Tibial nerve (tissue), 4 donors: ENCODE results near the gene EMILIN1. TPM values are rescaled to one million over a fixed set of nuclear protein-coding genes. Genes with fewer than 3 reads are reported as not detected.

Source experiments
- DNase-seq, 2 donors: peaks; one replicate each; pipeline ENCODE4 v3.0.0-alpha.2; 2019; ENCODE audit warnings: low spot score in 2 of 2
- H3K27ac ChIP-seq, 4 donors: fragments of 200-600 bp; sonication (generic) in 3 of 4; one replicate each; pipeline ENCODE4 v1.5.1; 2017 to 2019; ENCODE audit warnings: mild to moderate bottlenecking in 1 of 4
- H3K27me3 ChIP-seq, 2 donors: fragments of 200-600 bp; sonication (generic) in 1 of 2; one replicate each; pipeline versions ENCODE4 v1.5.1 to v1.6.0; 2017 to 2019
- H3K36me3 ChIP-seq, 3 donors: fragments of 200-600 bp; sonication (generic); one replicate each; pipeline ENCODE4 v1.5.1; 2018 to 2019
- H3K4me1 ChIP-seq, 4 donors: fragments of 200-600 bp; sonication (generic) in 3 of 4; one replicate each; pipeline ENCODE4 v1.5.1; 2017 to 2019
- H3K4me3 ChIP-seq, 4 donors: fragments of 200-600 bp; sonication (generic) in 3 of 4; one replicate each; pipeline ENCODE4 v1.5.1; 2017 to 2019; ENCODE audit warnings: mild to moderate bottlenecking in 1 of 4, moderate library complexity in 1 of 4
- H3K9me3 ChIP-seq, 4 donors: fragments of 200-600 bp; sonication (generic) in 3 of 4; one replicate each; pipeline ENCODE4 v1.5.1; 2017 to 2019
- CTCF ChIP-seq, 5 experiments: fragments of 200-600 bp in 3 of 5; fragments of 450-650 bp in 2 of 5; sonication (generic) in 3 of 5; IDR thresholded peaks; one replicate each; pipeline ENCODE4 v1.5.1; 2016 to 2019; ENCODE audit warnings: antibody characterized with exemption in 5 of 5, mild to moderate bottlenecking in 3 of 5, moderate library complexity in 2 of 5
- EP300 ChIP-seq, 2 donors: sonication (generic); formaldehyde crosslinking; IDR thresholded peaks; one replicate each; pipeline ENCODE4 v1.6.1; 2017; ENCODE audit warnings: antibody characterized with exemption in 2 of 2, mild to moderate bottlenecking in 1 of 2
- POLR2A ChIP-seq, 2 donors: fragments of 450-650 bp; IDR thresholded peaks; one replicate each; pipeline ENCODE4 v1.6.1; 2017; ENCODE audit warnings: antibody characterized with exemption in 2 of 2, mild to moderate bottlenecking in 2 of 2, moderate library complexity in 2 of 2
- WGBS, 2 donors: methylation state at CpG; one replicate each; pipeline ENCODE4 v1.1.5; 2018; 5-methylcytosine and 5-hydroxymethylcytosine counted together
- total RNA-seq, 4 donors: library from RNA; depleted of rRNA; stranded (reverse); fragments of >200 nt; gene quantifications; one replicate each; pipeline ENCODE4 v1.1.0, GENCODE V29; 2016

Gene EMILIN1
- total RNA-seq, 4 donors from 2014 or later, result 56.6 to 95.1 (median 70.1) TPM

GRCh38 chr2:27083410-27084296 lies 5.2 kb downstream of the EMILIN1 start:
- H3K9me3 ChIP-seq, result no peaks in the 10 kb centered on the region
- H3K27me3 ChIP-seq, result no peaks in the 10 kb centered on the region
- WGBS, 2 donors, result 79 to 87% methylated on average over 16 to 20 of the region's 20 CpGs
- DNase-seq, result no peak
- peaks cover 0 to 61% (median 44%) of the 10 kb centered on the region in 4 donors for H3K4me1 ChIP-seq
- H3K27ac ChIP-seq, result no peak overlapping the region
- no peak overlapping the region for H3K4me3 ChIP-seq
- H3K36me3 ChIP-seq, result peaks cover 0 to 14% (median 0%) of the 10 kb centered on the region in 3 donors
- TF ChIP-seq POLR2A (IDR thresholded peaks at IDR 0.05), result no peak
- no peak for TF ChIP-seq CTCF (IDR thresholded peaks at IDR 0.05)
- no peak for TF ChIP-seq EP300 (IDR thresholded peaks at IDR 0.05)

- H3K36me3 ChIP-seq, result peaks cover 0 to 14% (median 0%) of the 10 kb centered on the region in 3 donors
- H3K4me3 ChIP-seq, result no peak overlapping the region
- 77 to 78% methylated on average over 6 of the region's 6 CpGs for WGBS, 2 donors
- H3K27me3 ChIP-seq, result no peaks in the 10 kb centered on the region
- TF ChIP-seq POLR2A (IDR thresholded peaks at IDR 0.05), result no peak
- no peak for TF ChIP-seq EP300 (IDR thresholded peaks at IDR 0.05)
- no peak for TF ChIP-seq CTCF (IDR thresholded peaks at IDR 0.05)
- no peaks in the 10 kb centered on the region for H3K9me3 ChIP-seq
- no peak for DNase-seq
- H3K4me1 ChIP-seq, result peaks cover 0 to 53% (median 37%) of the 10 kb centered on the region in 4 donors
- H3K27ac ChIP-seq, result peak overlapping the region in 1 of 4 donors; percentile 92
Observed at GRCh38 chr2:27084297-27085061, 6.1 kb downstream of the EMILIN1 start.

- peaks cover 0 to 46% (median 31%) of the 10 kb centered on the region in 4 donors for H3K4me1 ChIP-seq
- no peaks in the 10 kb centered on the region for H3K27me3 ChIP-seq
- H3K27ac ChIP-seq, result peak overlapping the region in 3 of 4 donors; percentile 92 to 95 (median 95)
- DNase-seq, result no peak
- H3K9me3 ChIP-seq, result no peaks in the 10 kb centered on the region
- H3K4me3 ChIP-seq, result peak overlapping the region; percentile 68 to 82 (median 72)
- H3K36me3 ChIP-seq, result peaks cover 0 to 14% (median 0%) of the 10 kb centered on the region in 3 donors
- WGBS, 2 donors, result 55 to 65% methylated on average over 8 to 10 of the region's 10 CpGs
- TF ChIP-seq CTCF (IDR thresholded peaks at IDR 0.05) (no peak), POLR2A (IDR thresholded peaks at IDR 0.05) (no peak), EP300 (IDR thresholded peaks at IDR 0.05) (no peak)
Observed at GRCh38 chr2:27085062-27085672, 6.8 kb downstream of the EMILIN1 start.

- Histone ChIP-seq H3K4me1 (peaks cover 0 to 41% (median 26%) of the 10 kb centered on the region in 4 donors), H3K27me3 (no peaks in the 10 kb centered on the region), H3K27ac (peak overlapping the region; percentile 79 to 95 (median 94)), H3K4me3 (peak overlapping the region; percentile 68 to 82 (median 72)), H3K9me3 (no peaks in the 10 kb centered on the region), H3K36me3 (peaks cover 0 to 14% (median 0%) of the 10 kb centered on the region in 3 donors)
- WGBS, 2 donors, result 0% methylated on average over 13 to 29 of the region's 38 CpGs
- TF ChIP-seq POLR2A (IDR thresholded peaks at IDR 0.05) (no peak), CTCF (IDR thresholded peaks at IDR 0.05) (peak in 3 of 5 experiments; percentile 40 to 50 (median 42)), EP300 (IDR thresholded peaks at IDR 0.05) (peak in 1 of 2 donors; percentile 82)
- peak; percentile 63 to 64 for DNase-seq
Observed at GRCh38 chr2:27085673-27086089, 7.3 kb downstream of the EMILIN1 start.
